Measurements from ENCODE around the gene ECE1.
A peak's percentile ranks its signal among the peaks of the same experiment; 100 is the strongest.
"Not testable (repeated sequence)": the region's sequence is repeated elsewhere in the genome, so short reads cannot be mapped to it uniquely, and the experiment has no call there.

ECE1 gene

GRCh38 chr1:21216835-21217811, 73.1 kb downstream of the ECE1 start:
- TF ChIP-seq, protein P1, sequence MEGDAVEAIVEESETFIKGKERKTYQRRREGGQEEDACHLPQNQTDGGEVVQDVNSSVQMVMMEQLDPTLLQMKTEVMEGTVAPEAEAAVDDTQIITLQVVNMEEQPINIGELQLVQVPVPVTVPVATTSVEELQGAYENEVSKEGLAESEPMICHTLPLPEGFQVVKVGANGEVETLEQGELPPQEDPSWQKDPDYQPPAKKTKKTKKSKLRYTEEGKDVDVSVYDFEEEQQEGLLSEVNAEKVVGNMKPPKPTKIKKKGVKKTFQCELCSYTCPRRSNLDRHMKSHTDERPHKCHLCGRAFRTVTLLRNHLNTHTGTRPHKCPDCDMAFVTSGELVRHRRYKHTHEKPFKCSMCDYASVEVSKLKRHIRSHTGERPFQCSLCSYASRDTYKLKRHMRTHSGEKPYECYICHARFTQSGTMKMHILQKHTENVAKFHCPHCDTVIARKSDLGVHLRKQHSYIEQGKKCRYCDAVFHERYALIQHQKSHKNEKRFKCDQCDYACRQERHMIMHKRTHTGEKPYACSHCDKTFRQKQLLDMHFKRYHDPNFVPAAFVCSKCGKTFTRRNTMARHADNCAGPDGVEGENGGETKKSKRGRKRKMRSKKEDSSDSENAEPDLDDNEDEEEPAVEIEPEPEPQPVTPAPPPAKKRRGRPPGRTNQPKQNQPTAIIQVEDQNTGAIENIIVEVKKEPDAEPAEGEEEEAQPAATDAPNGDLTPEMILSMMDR (conservative IDR thresholded peaks at IDR 0.05) = peak; percentile 73

GRCh38 chr1:21212126-21212525, 78.1 kb downstream of the ECE1 start:
- TF ChIP-seq, protein P1 (conservative IDR thresholded peaks at IDR 0.05) = no peak

More at GRCh38 chr1:21216835-21217811, 73.1 kb downstream of the ECE1 start:
- no peak overlapping the region for H3K27ac ChIP-seq

DNA sequence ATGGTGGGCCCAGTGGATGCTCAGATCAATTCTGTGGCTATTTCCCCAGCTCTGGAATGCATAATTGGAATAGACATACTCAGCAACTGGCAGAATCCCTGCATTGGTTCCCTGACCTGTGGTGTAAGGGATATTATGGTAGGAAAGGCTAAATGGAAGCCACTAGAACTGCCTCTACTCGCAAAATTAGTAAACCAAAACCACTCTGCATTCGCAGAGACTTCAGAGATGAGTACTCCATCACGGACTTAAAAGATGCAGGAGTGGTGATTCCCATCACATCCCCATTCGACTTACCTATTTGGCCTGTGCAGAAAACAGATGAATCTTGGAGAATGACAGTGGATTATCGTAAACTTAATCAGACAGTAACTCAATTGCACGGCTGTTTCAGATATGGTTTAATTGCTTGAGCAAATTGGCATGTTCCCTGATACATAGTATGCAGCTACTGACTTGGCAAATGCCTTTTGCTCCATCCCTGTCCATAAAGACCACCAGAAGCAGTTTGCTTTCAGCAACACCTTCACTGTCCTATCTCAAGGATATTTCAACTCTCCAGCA, 82.0 kb downstream of the ECE1 start:
- not testable (repeated sequence) for H3K27ac ChIP-seq

More at GRCh38 chr1:21212126-21212525, 78.1 kb downstream of the ECE1 start:
- H3K27ac ChIP-seq = no peak overlapping the region

DNA sequence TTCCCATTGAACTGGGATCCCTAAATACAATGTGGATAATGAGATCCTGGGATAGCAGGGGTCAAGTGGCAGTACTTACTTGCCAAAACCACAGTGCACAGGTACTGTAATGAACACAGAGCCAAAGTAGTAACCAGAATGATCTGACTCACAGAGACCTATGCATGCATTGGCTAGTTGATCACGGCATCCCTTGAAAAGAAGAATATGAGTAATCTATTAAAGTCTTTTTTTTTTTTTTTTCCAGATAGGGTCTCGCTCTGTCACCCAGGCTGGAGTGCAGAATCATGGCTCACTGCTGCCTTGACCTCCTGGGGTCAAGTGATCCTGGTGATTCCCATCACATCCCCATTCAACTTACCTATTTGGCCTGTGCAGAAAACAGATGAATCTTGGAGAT, 84.1 kb downstream of the ECE1 start:
- TF ChIP-seq, protein P1 (conservative IDR thresholded peaks at IDR 0.05) = no peak
- no peak overlapping the region for H3K27ac ChIP-seq

DNA sequence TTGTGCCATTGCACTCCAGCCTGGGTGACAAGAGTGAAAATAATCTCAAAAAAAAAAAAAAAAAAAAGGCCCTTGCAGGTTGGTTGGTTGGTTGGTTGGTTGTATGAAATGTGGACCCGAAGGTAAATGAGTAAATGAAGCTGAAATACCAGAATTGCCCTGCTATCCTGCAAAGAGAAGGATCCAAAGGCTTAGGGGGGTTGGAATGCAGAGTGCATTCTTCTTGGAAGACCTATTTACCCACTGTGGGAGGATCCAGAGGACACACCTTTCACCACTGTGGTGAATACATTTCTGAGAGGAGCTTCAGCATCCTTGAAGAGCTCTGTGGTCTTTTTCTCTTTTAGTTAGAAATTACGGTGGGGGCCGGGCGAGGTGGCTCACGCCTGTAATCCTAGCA, 84.8 kb downstream of the ECE1 start:
- H3K27ac ChIP-seq = no peak overlapping the region
- TF ChIP-seq, protein P1 (conservative IDR thresholded peaks at IDR 0.05) = no peak

DNA sequence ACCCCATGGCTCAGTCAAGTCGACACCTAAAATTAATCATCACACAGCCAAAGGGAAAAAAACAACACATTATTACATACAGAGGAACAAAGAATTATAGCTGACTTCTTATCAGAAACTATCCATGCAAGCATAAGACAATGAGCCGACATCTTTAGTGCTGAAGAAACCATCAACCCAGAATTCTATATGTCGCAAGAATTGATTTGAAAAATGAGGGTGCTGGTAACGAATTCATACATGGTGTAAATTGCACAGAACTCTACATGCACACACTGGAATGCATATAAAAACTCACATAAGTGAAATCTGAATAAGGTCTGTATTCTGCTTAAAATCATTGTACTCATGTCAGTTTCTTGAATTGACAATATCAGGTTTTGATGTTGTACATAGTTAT, 88.6 kb downstream of the ECE1 start:
- TF ChIP-seq, protein P1 (conservative IDR thresholded peaks at IDR 0.05) = no peak
- no peak overlapping the region for H3K27ac ChIP-seq

GRCh38 chr1:21201238-21201637, 89.0 kb downstream of the ECE1 start:
- not testable (repeated sequence) for H3K27ac ChIP-seq

DNA sequence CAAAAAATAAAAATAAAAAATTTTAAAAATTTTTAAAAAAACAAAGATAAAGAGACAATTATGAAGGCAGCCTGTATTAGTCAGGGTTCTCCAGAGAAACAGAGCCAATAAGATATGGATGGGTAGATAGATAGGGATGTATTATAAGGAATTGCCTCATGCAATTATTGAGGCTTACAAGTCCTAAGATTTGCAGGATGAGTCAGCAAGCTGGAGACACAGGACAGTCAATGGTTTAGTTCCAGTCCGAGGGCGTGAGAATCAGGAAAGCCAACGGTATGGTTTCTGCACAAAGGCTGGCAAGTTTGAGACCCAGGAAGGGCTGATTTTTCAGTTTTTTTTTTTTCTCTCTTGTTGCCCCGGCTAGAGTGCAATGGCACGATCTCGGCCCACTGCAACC, 89.5 kb downstream of the ECE1 start:
- TF ChIP-seq, protein P1 (conservative IDR thresholded peaks at IDR 0.05) = no peak
- no peak overlapping the region for H3K27ac ChIP-seq

Measured in VCaP (cell line).